Measurements from ENCODE around the gene DISC1.

DISC1 gene

GRCh38 chr1:232018231-232019025 is 391.8 kb downstream of the DISC1 start:
- no peak for DNase-seq (ENCODE audit: low read depth in 1 of 2, low spot score in 1 of 2)

- DNase-seq (ENCODE audit: low read depth in 1 of 2, low spot score in 1 of 2), result no peak
Measured at GRCh38 chr1:232019026-232019340, 392.4 kb downstream of the DISC1 start.

- DNase-seq (ENCODE audit: low read depth in 1 of 2, low spot score in 1 of 2), result no peak
Measured at GRCh38 chr1:232020352-232020751, 393.8 kb downstream of the DISC1 start.

DNA sequence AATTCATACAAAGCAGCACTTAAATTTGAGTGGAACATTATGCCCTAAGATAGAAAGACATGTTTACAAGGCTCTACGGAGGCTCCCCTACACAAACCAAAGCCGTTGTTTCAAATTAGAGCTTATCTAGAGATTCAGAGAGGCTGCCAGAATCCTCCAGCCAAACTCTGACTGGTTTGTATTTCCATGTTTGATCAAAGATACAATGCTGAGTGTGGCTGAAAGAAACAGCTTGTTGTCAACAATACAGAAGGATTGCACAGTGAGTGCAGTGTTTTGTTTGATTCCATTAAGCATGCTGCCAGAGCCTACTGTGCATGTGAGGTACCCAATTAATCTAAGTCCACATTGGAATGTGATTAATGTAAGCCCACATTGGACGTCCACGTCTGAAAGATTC is 402.7 kb downstream of the DISC1 start:
- no peak for DNase-seq (ENCODE audit: low read depth in 1 of 2, low spot score in 1 of 2)

DNA sequence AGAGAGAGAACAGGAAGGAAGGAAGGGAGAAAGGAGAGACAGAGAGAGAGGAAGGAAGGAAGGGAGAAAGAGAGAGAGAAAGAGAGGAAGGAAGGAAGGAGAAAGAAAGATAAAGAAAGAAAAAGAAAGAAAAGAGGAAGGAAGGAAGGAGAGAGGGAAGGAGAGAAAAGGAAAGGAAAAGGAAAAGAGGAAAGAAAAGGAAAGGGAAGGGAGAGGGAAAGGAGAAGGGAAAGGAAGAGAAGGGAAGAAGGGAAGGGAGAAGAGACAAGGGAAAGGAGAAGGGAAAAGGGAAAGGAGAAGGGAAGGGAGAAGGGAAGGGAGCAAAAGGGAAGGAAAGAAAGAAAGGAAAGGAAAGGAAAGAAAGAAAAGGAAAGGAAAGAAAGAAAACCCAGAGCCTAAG is 404.6 kb downstream of the DISC1 start:
- DNase-seq (ENCODE audit: low read depth in 1 of 2, low spot score in 1 of 2), result no peak

GRCh38 chr1:232033285-232033684 is 406.7 kb downstream of the DISC1 start:
- no peak for DNase-seq (ENCODE audit: low read depth in 1 of 2, low spot score in 1 of 2)

DNA sequence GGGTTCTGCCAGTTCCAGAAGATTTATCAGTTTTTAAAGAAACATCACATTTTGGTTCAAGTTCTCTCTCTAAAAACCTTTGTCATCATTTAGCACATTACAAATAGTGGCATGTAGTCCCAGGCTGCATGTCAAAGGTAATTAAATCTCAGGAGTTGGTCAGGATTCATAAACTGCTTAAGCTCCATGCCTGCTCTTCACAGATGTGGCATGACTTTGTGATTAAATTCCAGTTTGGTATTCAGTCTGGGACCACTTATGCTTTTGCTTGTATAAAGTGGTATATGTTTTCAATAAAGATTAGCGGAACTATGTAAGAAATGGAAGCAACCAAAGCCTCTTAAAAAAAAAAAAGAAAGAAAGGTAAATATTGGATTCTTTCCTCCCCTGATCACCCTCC is 408.0 kb downstream of the DISC1 start:
- no peak for DNase-seq (ENCODE audit: low read depth in 1 of 2, low spot score in 1 of 2)

DNA sequence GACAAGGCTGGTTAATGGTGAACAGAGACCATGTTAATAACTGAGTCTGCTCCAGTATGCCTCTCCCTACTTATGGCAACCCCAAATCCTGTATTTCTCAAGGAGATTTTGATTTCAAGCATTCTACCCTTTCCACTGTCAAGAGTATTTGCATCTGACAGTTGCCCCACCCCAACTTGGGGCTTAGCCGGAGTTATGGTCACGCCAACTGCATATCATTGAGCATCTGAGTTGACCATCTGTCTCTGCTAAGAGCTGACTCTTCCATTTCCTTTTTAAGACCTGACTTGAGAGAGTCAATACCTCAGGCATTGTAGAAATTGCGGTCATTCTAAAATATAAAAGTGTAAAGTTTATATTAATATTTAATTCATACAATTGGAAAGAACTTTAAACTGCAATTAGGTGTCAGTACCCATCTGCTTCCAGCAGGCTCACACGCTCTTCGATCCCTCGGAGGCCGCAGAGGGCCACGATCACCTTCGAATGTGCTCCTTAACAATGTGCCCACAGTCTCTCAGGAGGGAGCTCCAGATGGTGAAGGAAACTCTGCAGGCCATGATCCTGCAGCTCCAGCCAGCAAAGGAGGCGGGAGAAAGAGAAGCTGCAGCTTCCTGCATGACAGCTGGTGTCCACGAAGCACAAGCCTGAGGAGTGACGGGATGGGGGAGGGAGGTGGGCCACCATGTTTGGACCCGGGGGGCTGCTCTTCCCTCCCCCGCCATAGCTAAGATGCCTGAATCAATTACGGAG is 409.8 kb downstream of the DISC1 start:
- no peak for DNase-seq (ENCODE audit: low read depth in 1 of 2, low spot score in 1 of 2)

DNA sequence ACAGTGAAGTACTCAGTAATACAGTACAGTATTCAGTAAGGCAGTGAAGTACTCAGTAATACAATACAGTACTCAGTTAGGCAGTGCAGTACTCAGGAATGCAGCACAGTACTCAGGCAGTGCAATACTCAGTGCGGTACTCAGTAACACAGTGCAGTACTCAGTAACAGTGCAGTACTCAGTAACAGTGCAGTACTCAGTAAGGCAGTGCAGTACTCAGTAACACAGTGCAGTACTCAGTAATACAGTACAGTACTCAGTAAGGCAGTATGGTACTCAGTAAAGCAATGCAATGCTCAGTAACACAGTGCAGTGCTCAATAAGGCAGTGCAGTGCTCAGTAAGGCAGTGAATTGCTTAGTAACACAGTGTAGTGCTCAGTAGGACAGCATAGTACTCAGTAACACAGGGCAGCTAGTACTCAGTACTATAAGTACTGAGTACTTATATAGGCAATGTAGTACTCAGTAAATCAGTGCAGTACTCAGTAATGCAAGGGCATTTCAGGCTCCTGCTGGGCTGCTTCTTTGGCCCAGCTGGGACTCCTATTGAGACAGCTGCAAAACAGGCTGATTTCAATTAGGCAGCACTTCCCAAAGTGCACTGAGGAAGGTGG is 411.3 kb downstream of the DISC1 start:
- DNase-seq (ENCODE audit: low read depth in 1 of 2, low spot score in 1 of 2), result no peak

GRCh38 chr1:232038706-232039677 is 412.4 kb downstream of the DISC1 start:
- DNase-seq (ENCODE audit: low read depth in 1 of 2, low spot score in 1 of 2), result no peak

DNA sequence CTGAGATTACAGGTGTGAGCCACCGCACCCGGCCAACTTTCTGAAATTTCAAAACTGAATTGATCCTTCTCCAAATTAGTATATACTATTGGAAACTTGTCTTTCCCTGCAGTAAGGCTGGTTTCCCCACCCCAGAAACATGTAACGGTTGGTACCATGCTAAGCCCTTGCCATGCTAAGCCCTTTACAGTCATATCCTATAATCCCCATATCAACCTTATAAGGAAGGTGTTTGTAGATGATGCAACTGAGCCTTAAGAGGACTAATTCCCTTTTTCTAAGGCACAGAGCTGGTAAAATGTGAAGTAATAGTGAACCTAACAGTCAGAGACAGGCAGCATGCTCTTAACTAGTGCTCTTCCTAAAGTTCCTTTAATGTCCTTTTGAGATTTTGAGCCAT is 413.7 kb downstream of the DISC1 start:
- no peak for DNase-seq (ENCODE audit: low read depth in 1 of 2, low spot score in 1 of 2)

DNA sequence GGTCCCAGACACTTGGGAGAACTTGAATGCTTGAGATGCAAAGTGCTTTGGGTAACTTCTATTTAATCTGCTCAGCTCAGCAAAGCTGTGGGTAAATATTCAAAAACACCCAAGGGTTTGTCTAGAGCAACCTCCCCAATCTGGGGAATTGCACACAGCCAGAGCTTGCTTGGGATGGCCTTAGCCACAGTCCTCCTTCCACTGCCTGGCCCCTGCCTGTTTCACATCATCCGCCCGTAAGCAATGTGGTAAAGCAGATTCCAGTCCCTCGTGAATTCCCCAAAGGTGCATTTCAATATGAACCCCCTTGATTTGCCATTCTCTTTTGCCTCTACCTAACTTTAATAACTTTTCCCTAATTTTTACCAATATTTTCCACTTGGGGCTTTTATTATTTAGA is 418.1 kb downstream of the DISC1 start:
- no peak for DNase-seq (ENCODE audit: low read depth in 1 of 2, low spot score in 1 of 2)

GRCh38 chr1:232045139-232045994 is 418.8 kb downstream of the DISC1 start:
- no peak for DNase-seq (ENCODE audit: low read depth in 1 of 2, low spot score in 1 of 2)

DNA sequence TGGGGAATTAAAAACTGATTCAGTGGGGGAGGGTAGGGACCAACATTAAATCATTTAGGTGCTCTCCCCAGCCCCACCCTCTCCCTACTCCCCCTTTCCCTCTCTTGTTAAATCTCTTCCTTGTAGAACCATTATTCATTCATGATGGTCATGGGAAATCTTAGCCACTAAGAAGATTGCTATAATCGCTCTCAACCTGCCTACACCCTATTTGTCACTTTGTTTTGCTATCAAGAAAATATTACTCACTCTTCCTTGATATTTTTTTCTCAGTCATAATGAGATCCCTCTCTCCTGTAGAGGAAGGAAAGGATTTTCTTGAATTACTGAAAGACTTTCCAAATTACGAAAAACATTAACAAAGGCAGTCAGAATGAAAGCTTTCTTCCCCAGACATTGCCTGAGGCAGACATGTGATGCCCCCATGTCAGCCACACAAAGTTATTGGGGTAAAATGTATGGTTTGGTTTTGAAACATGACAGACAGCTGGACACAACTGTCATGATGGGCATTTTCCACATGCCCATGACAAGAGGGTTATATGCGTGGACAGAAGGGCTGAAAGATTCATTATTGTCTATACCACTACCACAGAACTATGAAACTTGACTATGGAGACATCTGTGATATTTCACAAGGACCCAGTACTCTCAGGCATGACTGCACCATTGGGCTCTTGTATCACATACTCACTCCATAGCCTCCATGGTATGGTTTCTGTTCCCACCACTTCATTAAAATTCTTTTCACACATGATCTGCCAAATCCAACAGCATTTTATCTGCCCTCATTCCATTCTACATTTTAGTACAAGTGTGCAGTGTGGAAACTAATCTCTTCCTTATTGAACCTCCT is 420.1 kb downstream of the DISC1 start:
- DNase-seq (ENCODE audit: low read depth in 1 of 2, low spot score in 1 of 2), result no peak

DNA sequence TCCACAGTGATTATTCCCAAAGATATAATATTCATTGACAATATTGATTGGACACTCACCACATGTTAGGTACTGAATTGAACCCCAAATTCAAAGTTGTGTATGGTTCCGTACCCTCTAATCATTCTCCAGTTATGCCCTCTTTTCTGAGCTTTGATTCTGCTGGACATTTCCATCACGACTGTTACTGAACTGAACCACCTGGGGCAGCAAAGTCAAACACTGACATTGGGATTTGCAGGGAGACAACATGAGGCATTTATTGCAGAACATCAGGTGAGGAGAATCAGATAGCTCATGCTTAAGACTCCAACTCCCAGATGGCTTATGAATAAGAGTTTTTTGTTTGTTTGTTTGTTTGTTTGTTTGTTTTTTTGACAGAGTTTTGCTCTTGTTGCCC is 420.9 kb downstream of the DISC1 start:
- no peak for DNase-seq (ENCODE audit: low read depth in 1 of 2, low spot score in 1 of 2)

DNA sequence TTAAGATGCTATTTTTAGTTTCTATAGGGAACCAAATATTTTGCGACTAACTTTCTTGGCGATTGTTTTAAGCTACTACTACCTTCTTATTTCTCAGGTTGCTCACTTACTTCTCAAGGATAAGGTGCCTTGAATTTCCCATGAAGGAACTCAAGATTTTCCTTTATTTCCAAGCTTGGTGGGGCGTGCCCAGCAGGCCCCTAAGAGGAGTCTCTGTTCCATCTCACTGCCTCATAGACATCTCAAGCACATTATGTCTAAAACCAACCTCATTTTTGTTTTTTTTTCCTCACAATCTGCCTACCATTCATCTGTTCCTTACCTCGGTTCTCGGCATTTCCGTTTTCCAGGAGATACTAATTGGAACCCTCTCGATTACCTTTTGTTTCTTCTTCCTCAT is 421.9 kb downstream of the DISC1 start:
- no peak for DNase-seq (ENCODE audit: low read depth in 1 of 2, low spot score in 1 of 2)

GRCh38 chr1:232049335-232049734 is 422.7 kb downstream of the DISC1 start:
- no peak for DNase-seq (ENCODE audit: low read depth in 1 of 2, low spot score in 1 of 2)

GRCh38 chr1:232057217-232057895 is 430.8 kb downstream of the DISC1 start:
- no peak for DNase-seq (ENCODE audit: low read depth in 1 of 2, low spot score in 1 of 2)

GRCh38 chr1:232057896-232058274 is 431.3 kb downstream of the DISC1 start:
- no peak for DNase-seq (ENCODE audit: low read depth in 1 of 2, low spot score in 1 of 2)

Data from activated T-helper 1 cell treated with anti-CD3 and anti-CD28 coated beads, Interleukin-2, amount 50 U/mL, for 16 hours (primary cell).